A172 (cell line): ENCODE results near the gene ZEB2. TPM values are rescaled to one million over a fixed set of nuclear protein-coding genes. Genes with fewer than 3 reads are reported as not detected.

Experiments
- DNase-seq: peaks from one replicate; pipeline ENCODE4 v3.0.0-alpha.2; 2015; ENCODE audit warnings: low spot score
- total RNA-seq: library from RNA; depleted of rRNA; stranded (reverse); fragments of >200 nt; shearing (Covaris generic); gene quantifications from 2 replicates; pipeline ENCODE4 v1.2.3, GENCODE V29; 2014

The ZEB2 gene
- total RNA-seq, 1 experiment from 2014 or later: 35.0 TPM

DNA sequence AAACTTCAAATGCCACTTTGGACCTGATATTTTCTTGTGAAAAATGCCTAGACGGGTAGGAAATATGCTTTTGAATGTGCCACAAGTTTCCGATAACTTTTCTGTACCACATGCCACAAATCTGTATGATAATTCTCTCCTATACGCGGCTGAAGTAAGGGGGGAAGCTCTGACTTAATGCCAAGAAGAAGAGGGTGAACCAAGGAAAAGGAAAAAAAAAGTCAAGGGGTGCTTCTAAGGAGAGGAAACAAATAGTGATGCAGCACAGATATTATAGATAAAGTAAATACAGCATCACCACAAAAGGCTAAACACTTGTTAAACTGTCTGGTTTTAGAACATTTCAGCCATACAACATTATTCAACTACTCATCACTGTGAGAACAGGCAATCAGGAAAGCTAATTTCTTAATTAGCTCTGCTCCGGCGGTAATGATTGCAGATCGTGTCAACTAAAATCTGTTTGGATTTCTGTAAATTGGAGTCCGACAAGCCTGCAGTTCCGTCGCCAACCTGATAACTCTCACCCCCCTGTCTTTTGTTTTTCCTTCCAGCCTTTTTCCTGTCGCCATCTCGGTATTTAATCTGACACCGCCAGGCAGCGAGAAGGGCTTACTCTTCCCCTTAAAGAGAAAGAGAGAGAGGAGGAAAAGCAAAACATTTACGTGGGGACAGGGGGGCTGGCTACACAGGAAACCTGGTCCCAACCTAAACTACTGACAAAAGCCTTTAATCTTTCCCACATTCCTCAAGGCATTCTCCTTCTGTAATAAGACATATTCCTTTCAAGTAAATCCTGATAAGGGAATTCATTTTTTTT lies 67.5 kb downstream of the ZEB2 start:
- DNase-seq: peak; percentile 59

DNA sequence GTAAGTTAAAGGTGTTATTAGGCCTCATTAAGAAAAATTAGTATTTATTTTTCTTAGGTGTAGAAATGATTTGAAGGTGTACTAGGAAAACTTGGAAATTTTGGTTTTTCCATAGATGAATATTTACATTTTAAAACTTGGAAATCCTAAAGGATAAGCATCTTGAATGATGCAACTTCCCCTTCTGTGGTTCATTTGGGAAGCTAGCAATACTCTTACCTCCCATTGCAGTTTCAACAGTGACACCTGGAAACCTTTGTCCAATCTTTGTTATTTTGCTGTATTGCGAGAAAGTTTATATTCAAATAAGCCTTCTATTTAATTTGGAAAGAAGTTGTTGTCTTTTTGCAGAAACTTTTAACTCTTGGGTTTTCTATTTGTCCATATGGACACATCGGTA lies 68.5 kb downstream of the ZEB2 start:
- DNase-seq: no peak

DNA sequence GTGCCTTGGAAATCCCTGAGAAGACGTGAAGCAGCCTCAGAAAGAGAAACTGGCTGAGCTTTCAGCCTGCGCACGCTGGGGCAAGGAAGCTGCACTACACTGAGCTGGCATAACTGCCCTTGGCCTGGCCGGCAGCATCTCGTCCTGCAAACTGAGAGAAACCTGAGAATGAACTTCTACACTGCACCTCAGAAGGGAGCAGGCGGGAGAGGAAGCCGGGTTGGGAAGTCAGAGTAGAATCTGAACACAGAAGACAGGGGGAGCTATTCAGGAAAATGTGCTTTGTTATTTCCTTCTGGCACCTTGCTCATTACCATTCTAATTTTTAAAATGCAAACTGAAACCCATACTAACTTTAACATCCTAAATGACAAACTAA lies 70.9 kb downstream of the ZEB2 start:
- no peak for DNase-seq

DNA sequence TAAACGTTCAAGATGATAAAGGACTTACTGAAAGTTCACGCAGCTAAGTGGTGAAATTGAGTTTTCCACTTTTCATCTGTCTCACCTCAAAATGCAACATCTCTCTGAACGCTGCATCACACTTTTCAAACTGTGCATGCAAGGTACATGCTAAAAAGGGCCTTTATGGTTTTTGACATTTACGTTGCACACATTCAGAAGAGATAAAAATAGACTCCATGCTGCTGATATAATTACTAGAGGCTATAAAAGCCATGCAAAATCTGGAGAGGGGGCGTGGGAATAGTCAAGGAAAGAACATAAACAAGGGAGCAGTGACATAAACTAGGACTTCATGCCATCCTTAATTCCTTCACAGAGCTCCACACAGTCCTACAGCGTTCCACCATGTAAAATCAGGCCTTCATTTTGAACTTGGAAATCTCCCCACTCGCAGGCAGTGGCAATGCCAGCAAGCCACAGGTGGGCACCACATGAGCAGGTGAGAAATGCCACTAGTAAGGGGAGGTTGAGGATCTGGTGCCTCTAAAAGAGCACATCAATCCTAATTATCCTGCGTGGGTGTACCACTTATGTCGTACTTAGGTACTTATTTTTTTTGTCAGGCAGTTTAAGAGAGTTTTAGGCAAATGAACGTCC lies 71.4 kb downstream of the ZEB2 start:
- DNase-seq: no peak

DNA sequence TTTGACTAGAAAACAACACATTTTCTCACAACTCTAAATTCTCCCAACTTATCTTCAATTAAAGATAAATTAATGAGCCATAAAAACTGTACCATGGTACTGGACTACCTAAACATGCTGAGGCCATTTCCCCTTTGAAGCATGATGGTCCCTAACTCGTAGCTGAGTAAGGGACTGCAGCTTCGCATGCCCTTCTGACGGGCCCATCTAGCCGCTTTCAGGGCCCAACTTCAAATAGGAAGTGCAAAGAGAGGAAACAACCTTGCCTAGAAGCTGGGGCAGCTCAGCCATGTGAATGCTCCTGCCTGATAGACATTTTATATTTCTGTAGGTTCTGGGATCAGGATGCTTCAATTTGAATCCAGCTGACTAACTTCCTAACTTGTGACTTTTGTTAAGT lies 72.4 kb downstream of the ZEB2 start:
- DNase-seq: no peak

DNA sequence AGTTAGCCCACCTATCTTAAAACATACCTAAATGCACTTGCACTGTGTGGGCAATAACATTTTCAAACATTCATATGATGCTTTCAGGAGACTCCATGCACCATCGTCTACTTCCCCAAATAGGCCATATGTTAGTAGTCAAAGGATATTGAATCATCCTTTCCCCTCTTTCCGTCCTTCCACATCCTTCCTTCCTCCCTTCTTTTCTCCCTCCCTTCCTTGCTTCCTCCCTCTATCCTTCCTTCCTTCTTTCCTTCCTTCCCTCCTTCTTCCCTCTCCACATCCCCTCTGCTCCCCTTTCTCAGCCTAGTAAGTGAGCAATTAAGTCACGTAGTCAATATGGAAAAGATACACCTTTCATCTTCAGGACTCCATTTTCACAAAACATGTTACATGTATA lies 73.8 kb downstream of the ZEB2 start:
- no peak for DNase-seq

DNA sequence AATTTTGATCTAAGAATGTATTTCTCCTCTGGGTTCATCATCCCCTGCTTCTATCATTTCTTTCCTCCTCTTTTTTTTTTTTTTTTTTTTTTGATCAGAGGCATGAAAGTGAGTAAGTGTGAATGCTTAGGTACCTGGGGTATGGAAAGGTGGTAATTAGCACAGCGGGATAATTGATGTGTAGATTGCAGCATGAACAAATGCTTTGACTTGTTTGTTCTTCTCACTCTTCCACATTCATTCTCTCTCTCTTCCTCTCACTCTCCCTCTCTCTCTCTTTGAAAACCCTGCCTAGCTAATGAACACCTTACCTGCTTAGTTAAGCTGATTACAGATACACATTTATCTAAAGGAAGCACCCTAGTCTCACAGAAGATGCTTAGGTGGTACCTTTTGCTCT lies 74.7 kb downstream of the ZEB2 start:
- no peak for DNase-seq

DNA sequence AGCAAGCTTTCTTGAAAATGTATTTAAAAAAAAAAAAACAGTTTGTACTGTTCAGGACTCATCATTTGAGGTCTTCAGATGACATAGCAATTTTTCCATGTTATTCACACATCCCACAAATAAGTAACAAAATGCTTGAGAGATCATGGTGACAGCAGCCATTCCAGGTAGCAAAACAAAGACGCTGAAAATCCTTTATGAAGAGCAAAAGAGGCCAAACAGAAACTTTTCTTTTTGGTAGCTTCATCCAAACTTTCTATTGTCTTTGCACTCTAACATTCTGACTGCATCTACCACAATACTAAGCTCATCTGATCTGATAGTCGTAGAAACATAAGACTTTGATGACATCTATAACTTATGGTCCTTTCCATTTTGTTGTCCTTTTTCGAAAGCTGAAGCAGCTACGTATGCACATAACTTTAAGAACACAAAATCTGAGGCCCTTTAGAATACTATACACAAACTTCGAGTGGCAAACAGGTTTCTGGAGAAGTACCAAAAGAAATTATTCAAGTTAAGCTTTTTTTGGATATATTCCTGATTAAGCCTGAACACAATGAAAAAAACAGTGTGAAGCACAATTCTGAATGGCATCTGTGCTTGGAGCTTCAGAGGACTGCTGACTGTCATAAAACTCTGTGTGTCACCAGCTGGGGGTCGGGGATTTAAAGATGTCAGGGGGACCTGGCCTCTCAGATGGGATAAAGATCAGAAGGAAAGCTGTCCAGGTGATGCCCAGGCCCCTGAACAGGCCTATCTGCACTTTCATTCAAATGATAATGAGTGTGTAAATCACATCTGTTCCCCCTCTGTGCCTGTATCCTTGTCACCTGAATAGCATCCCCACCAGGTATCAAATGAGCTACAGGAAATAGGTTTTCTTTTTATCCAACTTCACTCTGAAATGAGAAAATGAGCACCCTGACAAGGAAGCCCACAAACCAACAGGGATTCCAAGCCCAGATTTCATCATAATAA lies 75.8 kb downstream of the ZEB2 start:
- no peak for DNase-seq

DNA sequence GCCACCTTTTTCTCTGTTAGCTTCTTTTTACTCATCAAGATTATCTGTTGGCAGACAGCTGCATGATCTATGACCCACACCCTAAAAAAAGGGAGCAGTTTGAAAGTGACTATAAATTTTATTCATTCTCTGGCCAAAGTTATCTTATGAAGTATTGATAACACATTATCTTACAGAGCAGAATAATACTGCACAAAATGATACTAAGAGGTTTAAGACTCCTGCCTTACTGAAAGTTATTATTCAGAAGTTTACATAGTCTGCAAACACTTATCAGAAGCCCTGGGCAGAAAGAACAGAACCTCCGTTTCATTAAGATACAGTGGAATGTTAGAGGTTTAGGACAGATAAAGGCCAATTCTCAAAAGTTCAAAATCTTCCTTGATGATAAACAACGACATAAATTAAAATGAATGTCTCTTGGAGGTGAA lies 78.2 kb downstream of the ZEB2 start:
- DNase-seq: no peak

DNA sequence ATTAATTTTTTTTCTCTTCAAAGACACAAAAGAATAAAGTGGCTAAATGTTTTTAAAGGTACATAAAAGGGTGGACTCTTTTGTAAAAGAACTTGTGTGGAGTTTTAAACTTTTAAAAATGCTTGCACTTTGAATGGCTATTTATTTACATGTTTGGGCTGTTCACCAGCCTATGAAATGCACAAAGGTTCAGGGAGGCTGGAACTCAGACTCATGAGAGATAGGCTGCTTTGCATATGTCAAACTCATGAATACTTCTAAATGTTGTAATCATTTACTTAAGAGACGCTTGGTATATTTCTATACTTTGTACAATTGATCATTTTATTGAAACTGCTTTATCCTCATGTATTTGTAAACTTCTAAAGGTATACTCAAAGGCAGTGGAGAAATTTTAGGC lies 79.9 kb downstream of the ZEB2 start:
- no peak for DNase-seq

DNA sequence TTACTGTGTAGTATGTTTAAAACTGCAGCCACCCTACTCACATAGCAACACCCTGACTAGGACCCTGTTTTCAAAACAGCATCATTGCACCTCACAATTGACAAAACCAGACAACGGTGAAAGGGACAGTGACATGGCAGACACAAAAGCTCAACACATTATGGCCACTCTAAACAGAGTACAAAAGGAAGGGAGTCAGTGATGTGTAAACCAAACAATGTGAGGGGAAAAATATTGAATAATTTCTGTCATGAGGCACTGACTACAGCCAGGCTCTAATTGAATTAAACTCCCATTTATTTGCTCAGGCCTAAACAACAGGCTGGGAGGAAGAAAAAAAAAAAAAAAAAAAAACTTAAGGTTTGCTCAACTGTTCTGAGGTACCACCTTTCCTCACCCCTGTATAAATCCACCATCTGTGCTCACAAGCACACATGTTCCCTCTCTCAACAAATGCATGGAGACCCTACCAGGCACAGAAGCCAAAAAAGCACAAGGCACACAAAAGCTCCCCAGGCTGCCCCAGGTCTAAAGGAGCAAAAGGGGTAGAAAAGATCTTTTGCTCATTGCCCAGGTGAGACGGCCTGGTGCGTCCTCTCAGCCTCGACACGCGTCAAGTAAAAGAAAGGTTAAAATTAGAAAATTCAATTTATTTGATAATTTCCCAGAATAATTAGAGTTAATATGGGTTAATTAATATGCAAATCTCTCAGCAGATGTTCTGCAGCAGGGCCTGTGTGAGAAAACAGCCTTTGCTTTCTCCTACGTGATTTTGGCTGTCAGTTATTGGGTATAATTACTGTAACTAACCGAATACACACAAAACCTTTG lies 80.9 kb downstream of the ZEB2 start:
- no peak for DNase-seq

DNA sequence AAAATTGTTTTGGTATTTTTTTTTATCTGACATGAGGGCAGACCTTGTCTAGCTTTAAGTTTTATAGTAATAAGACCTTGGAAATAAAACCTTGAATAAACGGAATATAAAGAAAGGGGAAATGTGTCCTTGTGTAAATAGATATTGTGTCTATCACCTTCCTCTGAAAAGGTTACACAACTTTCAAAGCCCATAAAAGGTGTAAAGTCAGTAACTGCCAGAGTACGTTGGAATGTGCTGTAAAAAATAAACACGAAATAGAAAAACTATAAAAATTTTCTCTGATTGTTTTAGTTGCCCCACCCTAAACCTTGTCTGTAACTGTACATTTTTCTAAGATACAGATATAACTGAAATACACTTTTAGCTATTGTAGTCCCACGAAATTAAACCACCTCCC lies 82.3 kb downstream of the ZEB2 start:
- DNase-seq: no peak

DNA sequence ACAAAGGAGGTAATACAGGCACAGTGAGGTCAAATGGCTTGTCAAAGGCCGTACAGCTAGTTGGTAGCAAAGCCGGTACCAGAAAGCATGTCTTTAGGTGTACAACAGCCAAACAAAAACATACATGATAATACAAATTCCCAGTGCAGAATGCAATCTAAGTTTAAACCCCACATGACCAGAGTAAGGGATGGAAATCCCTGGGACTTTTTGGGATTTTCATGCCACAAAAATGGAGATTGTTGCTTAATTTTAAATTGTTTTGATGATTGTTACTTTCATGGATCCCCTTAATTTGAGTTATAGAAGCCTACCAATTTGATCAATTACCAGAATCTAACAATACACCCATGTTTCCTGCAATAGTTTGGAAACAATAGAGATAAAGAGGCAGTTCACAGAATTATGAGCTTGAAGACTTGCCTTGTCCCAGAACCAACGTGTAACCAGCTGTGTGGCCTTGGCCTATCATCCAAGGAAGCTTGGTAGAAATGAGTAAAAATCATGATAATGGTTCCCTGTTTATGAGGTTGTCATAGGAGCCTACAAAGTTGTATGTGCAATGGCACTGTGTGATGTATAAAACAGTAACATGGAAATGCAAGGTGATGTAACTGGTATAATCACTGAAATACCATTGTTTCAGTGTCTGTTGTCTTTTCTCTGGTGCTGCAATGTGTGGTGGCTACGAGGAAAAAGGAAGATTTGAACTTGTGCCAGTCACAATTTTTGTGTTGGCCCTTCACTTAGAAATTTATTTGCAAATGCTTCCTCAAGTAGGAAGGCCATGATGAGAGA lies 85.3 kb downstream of the ZEB2 start:
- DNase-seq: no peak

DNA sequence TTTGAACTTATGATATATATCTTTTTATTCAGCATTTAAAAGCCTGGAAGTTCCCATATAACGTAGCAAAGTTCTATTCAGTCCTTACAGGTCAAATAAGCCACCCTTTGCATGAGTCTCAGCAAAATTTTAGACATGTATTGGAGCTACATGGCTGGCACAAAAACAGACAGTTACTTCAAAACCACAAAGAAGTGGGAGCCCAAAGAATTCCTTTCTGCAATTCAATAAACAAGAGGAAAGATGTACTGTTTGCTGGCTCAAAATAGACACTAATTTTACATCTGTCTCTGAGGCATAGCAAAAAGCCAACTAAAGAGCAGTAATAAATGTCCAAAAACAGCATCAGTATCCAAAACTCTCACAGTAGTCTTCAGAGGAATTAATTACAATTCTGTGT lies 87.0 kb downstream of the ZEB2 start:
- no peak for DNase-seq

DNA sequence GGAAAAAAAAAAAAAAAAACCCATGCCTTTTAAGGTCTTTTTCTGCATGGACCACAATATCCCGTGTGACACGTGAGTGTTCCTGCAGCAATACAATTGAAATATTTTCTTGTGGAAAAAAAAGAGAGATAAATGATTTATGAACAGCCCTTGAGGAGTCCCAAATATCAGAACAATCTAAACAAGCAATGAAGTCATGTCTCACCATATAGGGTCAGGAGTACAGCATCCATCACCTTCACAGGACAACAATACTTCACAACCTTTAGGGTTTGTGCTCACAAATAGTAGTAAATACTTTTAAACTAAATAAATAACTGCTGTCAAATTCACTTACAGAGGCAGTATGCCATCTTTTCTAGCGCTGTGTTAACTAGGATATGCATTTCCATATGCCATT lies 87.9 kb downstream of the ZEB2 start:
- DNase-seq: no peak

DNA sequence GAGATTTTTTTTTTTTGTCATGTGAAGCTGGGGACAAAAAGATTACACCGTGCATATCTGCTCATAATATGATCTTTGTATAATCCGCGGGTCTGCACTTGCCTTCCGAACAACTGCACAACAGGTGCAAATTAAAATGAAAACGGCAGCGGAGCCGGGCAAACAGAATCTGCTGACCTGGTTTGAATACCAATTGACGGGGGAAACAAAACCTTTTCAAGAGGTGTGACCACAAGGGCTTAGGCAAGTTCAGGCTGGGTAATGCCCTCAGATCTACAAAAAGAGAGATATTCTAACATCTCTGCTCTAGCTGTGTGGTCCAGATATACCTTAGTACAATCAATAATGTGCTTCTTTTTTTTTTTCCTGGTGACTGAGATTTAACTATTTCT lies 88.5 kb downstream of the ZEB2 start:
- DNase-seq: no peak

DNA sequence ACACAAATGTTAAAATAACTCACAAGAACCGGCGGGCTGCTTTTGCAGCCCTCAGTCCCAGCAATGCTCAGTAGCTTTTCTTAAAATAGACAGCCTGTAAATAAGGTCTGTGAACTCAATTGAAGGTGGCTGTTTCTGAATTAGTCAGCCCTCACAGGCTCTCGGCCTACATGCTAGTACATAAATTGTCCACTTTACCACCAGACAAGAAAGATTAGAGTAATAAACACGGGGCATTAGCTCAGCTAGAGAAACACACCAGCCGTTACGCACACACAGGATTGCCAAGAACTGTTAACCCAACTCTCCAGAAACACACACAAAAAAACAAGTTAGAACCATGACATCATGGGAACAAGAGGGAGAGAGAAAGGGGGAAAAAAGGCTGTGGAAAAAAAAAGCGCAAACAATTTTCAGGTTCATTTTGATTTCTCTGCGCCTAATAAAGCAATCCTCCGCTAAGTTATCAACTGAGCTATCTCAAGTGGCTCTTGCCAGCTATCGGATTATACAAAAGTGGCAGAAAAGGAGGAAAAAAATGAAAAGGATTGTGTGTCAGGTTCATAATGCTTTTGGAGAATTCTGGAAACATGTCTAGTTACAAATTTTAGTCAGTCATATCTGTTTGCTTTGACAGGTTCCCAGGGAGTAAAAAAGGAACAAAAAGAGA lies 89.1 kb downstream of the ZEB2 start:
- no peak for DNase-seq

DNA sequence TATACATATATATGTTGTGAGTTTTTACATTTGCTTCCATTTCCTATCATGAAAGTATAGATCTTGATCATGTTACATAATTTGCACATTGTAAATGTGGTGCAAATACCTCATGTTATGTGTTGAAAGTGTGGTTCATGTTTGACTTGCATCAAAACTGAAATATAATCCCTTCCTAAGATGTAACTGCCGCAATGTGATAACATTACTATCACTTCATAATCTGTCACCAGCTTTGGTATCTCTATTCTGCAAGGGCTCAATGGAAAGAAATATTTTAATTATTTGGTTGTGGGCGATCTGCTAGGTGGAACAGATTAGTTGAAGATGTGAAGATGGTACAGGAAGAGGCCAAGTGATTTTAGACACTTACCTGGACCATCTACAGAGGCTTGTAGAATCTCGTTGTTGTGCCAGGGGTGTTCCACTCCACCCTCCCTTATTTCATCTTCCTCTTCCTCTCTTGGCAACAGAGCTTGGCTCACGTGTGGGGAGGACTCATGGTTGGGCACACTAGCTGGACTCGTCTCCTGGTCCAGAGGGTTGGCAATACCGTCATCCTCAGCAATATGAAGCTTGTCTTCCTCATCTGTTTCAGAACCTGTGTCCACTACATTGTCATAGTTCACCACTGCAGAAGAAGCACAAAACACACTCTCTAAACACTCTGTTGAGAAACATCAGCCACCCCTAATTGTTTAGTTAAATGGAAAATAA lies 90.4 kb downstream of the ZEB2 start:
- no peak for DNase-seq

DNA sequence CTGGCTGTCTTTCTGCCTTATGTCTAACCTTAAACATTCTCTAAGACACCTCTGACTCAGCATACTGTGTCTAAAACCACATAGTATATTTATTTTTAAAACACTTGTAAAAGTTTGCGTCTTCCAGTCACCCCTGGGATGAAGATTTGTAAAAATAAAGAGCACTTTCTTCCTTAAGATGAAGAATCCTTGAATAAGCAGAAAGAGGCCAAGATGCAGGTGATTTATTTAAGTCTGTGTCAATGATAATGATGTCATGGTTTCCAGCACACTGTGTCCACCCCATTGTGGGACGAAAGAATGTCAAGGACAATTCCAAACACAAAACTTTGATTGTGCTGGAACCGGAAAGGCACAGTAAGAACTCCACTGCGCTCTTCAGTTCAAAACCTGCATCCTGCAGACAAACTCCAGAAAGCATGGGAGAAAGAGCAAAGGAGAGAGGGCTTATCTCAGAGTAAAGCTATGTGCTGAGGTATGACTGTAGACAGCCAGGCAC lies 92.9 kb downstream of the ZEB2 start:
- DNase-seq: peak; percentile 93
